ENCODE results near the gene NINJ1.

Gene NINJ1

DNA sequence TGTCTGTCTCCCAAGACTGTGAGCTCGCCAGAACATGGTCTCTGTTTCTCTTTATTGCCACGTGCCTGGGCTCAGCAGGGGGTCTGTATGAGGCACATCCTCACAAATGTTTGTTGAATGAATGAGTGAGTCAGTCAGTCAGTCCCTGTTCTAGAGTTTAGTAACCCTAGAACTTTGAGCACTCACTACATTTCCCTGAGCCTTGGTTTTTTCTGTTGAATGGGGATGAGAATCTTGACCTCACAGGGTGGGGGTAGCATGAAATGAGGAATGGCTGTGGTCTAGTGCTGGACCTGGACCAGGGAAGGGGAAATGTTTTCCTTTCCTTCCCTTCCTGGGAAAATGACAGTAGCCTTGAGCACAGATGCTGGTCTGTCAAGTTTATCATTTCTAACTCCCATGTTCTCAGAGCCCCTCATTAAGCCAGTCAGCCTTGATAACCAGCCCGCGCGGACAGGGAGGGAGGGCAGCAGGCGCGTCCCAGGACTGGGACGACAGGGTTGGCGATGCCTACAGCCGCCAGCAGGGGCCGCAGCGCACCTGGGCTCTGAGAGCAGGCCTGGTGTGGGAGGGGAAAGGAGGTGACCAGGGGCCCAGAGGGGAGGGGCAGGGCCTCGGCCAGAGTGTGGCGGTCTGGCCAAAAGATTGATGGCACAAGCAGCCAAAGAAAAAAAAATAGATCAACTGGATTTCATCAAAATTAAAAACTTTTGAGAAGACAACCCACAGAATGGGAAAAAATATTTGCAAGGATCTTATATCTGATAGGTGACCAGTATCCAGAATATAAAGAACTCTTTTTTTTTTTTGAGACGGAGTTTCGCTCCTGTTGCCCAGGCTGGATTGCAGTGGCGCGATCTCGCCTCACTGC, 25.8 kb upstream of the NINJ1 start:
- DNase-seq (ENCODE audit: extremely low read depth, low read depth) = no peak

DNA sequence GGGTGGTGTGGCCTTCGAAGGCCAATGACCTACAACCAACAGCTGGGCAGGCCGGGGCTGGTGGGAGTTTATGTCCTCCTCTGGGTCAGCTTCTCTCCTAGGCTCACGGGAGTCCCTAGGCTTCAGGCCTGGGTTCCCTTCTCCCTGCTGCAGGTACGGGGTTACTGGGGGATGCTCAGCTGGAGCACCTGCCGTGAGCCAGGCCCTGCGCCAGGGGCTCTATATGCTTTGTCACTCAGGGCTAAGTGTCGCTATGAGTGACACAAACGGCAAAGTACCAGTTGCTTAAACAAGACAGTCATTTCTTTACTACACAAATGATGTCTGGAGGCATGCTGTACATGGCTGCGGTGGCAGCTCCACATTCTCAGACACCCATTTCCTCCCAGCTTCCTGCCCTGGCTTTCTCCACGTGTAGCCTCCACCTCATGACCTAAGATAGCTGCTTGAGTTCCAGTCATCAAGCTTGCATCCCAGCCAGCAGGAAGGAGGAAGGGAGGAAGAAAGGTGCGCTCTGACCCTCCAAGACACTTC, 22.5 kb upstream of the NINJ1 start:
- DNase-seq (ENCODE audit: extremely low read depth, low read depth) = no peak
- TF ChIP-seq, protein P1, sequence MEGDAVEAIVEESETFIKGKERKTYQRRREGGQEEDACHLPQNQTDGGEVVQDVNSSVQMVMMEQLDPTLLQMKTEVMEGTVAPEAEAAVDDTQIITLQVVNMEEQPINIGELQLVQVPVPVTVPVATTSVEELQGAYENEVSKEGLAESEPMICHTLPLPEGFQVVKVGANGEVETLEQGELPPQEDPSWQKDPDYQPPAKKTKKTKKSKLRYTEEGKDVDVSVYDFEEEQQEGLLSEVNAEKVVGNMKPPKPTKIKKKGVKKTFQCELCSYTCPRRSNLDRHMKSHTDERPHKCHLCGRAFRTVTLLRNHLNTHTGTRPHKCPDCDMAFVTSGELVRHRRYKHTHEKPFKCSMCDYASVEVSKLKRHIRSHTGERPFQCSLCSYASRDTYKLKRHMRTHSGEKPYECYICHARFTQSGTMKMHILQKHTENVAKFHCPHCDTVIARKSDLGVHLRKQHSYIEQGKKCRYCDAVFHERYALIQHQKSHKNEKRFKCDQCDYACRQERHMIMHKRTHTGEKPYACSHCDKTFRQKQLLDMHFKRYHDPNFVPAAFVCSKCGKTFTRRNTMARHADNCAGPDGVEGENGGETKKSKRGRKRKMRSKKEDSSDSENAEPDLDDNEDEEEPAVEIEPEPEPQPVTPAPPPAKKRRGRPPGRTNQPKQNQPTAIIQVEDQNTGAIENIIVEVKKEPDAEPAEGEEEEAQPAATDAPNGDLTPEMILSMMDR (IDR thresholded peaks at IDR 0.05; ENCODE audit: low read depth, low read length) = no peak

More for the DNA sequence above, 25.8 kb upstream of the NINJ1 start:
- TF ChIP-seq, protein P1 (IDR thresholded peaks at IDR 0.05; ENCODE audit: low read depth, low read length) = peak; percentile 96

DNA sequence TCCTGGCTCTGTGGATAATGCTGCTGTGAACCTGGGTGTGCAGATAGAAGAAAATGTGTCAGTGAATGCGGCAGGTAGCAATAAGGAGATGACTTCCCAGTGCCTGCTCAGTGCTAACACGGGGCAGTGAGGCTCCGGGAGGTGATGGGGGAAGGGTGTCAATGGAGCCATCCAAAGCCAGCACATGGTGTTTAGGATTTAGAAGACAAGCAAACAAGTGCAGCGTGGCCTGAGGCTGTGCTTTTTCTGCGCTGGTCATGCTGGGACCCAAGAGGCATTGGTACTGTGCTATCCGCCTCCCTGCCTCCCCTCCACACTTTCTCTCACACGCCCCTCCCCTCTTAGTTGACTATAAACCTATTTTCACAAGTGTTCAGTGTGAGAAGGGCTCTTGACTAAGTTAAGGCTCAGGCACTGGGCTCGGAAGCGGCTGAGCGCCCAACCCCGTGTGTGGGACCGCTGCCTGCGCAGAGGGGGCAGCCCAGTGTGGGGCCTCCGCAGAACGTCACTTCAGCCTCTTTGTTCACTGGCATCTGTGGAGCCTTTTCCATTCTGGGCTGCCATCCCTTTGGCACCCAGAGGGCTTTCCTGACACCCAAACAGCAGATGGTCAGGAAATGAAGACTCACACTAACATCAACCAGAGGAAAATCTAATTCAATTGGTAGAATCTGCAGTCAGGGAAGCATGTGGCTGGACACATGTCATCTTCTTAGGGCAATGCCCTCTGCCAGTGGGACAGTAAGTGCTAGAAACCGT, 21.8 kb upstream of the NINJ1 start:
- TF ChIP-seq, protein P1 (IDR thresholded peaks at IDR 0.05; ENCODE audit: low read depth, low read length) = no peak
- DNase-seq (ENCODE audit: extremely low read depth, low read depth) = no peak

DNA sequence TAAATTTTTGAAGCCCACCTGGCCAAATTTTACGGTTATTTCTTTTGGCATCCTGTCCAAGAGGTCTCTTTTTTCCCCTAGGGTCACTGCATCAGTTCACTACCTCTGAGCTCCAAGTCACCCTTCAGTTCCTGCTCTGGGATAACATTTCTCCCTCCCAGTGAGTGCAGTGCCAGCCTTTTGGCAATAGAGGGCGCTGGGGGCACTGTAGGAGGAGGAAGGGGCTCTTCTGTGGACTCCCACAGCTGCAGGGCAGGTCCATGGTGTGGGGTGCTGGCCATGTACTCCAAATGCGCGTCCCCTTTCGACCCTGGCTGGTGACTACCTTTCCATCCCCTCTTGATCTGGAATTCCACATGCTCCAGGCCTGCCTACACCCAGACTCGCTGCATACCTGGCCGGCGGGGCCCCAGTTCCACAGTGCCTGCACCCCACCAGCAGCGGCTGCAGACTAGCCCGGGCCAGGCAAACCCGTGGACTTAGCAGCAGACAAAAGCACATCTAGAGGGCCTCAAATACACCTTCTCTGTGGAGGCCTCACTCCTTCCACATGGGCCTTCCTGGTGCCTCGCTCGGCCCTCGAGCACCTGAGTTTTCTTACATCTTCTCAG, 20.3 kb upstream of the NINJ1 start:
- DNase-seq (ENCODE audit: extremely low read depth, low read depth) = no peak

DNA sequence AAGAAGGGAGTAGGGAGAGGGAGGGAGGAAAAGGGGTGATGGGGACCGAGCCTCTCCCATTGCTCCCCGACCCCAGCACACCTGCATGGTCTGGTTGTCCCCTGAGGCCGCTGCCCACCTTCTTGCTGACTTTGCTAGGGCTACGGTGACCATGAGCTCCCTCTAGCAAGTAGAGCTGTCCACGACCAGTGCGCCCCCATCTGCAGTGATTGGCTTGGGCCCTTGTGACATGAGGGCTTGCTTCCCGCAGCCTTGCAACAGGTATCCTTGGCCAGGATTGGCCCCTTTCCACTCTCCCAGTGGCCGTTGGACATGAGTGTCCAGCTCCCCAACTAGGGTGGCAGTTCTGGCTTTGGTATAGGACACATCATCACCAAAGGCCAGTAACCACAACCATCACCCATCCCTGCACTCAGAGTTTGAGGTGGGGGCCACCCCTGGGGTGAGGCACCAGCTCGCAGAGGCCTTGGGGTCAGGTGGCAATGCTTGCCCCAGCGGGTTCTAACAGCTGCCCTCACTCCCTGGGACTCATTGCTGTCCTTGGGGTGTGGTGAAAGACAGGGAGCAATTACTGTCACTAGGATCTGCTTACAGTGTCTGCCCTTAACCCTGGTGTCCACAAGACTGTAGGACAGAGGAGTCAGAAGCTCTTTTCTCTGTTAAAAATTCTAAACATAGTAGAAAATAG, 17.2 kb upstream of the NINJ1 start:
- TF ChIP-seq, protein P1 (IDR thresholded peaks at IDR 0.05; ENCODE audit: low read depth, low read length) = no peak
- DNase-seq (ENCODE audit: extremely low read depth, low read depth) = no peak

More for the DNA sequence above, 20.3 kb upstream of the NINJ1 start:
- TF ChIP-seq, protein P1 (IDR thresholded peaks at IDR 0.05; ENCODE audit: low read depth, low read length) = peak; percentile 47

DNA sequence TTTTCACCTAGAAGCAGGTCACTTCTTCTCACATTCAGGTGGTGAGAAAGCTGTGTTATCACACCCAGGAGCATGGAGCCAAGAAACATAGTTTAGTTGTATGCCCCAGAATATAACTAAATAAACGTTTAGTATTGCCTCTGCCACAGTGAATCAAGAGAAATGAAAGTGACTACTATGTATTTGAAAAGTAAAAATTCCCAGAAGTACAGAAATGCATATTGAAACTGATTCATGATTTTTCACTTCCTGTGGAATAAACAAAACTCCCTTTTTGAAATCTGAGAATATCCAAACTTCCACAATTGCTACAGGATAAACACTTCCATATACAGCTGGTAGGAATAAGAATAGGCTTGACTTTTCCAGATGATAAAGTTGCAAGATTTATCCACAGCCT, 15.3 kb upstream of the NINJ1 start:
- TF ChIP-seq, protein P1 (IDR thresholded peaks at IDR 0.05; ENCODE audit: low read depth, low read length) = no peak
- no peak for DNase-seq (ENCODE audit: extremely low read depth, low read depth)
